GM19324 (cell line): ENCODE data around the gene ZNF622.
A peak's percentile ranks its signal among the peaks of the same experiment; 100 is the strongest.
"Not testable (repeated sequence)": the region's sequence is repeated elsewhere in the genome, so short reads cannot be mapped to it uniquely, and the experiment has no call there.

ENCODE experiments used
- ATAC-seq: cut with Tn5 transposase; IDR thresholded peaks from one replicate; pipeline ENCODE4 v1.9.1; 2021; ENCODE audit warnings: mild to moderate bottlenecking, moderate library complexity; ENCODE audit not compliant: unreplicated experiment, low FRiP score

ZNF622 gene

DNA sequence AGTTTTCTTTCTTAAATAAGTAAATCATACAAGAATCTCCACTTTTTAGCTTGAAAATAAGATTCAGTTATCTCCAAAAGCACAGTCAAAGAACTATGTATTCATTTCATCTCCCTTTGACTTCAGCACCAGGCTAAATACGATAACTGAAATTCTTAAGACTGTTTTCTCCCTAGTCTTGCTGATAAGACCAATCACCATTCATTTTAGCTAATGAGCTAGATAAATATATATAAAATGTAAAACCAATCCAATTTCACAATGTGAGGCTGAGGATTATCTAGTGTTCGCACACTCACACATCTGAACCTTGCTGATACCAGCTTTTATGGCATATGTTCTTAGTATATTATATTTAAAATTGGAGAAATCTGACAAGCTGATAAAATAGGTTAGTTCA is 17.3 kb upstream of the ZNF622 start:
- ATAC-seq, result no peak

DNA sequence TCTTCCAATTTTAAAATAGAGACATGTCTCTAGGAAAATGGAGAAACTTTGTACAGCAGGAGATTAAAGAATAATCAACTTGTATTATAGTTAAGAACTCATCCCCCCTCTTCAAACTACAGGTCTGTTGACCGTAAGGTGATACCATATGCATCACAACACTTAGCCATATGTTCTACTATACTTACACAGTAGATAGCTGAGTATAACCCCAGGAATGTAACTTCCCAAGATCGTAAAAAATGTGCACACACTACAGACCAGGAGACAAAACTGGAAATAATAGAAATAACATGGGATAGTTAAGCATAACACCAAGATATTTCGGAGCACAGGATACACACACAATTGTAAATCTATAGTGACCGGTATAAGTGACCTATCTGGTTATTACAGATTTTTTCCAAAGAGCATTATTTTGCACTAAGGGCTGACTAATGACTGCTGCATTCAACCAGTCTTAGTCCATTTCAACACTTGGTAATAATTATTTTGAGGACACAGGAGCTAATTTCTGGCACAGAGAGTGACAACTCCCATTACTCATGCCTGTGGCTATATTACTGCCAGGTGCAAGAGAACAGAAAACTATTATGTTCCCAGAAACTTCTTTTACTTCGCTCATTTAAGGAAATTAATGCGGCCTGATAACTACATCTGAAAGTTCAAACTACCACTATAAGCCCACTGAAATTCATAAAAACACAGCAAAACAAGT is 15.4 kb upstream of the ZNF622 start:
- no peak for ATAC-seq

DNA sequence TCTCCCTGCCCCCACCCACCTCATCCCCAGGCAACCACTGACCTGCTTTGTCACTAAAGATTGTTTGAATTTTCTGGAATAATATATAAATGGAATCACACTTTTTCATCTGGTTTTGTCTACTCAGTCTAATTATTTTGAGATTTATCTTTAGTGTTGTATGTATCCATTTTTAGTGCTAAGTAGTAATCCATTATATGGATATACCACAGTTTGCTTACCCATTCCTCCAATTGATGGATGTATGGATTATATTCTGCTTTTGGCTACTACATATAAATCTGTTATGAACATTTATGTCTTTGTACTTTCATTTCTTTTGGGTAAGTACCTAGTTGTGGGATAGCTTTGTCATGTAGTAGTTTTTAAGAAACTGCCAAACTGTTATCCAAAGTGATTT is 14.5 kb upstream of the ZNF622 start:
- no peak for ATAC-seq

DNA sequence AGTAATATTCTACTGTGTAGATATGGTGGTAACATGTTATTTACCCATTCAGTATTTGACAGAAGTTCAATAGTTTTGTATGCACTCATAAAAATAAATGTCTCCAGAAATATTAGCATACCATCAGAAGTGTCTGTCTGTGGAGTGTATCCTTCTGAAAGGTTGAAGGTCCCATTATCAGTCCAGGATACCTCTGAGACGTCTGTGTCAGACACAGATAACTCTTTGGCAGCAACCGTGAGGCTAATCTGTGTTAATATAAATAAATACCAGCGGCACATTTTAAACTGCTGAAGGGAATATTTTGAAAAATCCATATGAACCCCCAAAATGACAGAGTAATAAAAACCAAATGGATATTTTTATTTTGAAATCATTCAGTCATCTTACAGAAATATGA is 11.9 kb upstream of the ZNF622 start:
- ATAC-seq, result no peak

DNA sequence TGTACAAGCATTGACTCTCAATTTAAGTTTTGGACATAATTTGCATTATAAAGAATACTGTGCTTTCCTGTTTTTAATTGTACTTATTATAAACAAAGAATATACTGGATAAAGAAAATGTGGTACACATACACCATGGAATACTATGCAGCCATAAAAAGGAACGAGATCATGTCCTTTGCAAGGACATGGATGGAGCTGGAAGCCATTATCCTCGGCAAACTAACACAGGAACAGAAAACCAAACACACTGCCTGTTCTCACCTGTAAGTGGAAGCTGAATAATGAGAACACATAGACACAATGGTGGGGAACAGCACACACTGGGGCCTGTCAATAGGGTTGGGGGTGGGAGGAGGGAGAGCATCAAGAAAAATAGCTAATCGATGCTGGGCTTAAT is 10.8 kb upstream of the ZNF622 start:
- not testable (repeated sequence) for ATAC-seq

DNA sequence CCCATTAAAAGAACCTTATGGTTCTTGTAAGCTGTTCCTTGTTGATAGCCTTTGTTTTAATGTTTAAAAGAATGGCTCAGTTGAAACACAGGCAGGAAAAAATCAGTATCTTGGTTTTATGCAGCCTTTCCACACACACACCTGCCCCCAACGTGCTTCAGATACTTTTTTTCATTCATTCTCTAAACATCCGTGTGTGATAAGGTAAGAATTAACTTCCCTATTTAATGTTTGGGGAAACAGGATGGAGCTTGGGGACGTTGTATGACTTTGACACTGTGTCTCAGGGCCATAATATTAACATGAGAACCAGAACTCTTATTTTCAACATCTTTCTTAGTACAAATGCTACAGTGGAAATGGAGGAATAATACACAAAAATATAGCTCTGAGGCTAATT is 5.8 kb upstream of the ZNF622 start:
- no peak for ATAC-seq

DNA sequence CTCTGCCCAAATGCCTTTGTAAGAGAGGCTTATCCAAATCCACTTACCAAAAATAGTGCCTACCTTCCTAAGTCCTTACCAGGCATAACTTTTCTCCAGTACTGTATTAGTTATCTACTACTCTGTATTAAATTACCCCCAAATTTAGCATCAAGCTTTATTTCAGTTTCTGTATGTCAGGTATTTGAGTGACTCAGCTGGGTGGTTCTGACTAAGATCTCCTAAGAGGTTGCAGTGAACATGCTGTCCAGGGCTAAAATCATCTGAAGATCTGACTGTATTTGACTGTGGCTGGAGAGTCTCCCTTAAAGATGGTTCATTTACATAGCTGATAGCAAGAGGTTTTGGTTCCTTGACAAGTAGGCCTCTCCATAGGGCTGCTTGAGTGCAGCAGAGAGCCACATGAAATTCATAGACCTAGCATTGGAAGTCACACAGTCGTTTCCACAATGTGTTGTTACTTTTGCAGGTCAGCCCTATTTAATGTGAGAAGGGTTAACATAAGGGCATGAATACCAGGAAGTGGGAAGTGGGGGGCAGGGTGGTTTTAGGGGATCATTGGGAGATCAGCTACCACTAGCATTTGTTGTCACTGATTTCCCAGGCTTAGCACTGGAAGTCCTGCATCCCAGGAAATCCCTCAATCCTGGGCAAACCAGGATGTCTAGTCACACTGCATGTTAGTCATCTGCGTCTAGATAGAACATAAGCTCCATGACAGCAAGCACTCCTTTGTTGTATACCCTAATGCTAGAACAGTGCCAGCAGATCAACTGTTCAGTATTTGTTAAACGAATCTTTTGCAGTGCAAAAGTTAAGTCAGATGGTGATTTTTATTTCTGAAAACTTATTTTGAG is 2.0 kb upstream of the ZNF622 start:
- ATAC-seq, result peak; percentile 48

DNA sequence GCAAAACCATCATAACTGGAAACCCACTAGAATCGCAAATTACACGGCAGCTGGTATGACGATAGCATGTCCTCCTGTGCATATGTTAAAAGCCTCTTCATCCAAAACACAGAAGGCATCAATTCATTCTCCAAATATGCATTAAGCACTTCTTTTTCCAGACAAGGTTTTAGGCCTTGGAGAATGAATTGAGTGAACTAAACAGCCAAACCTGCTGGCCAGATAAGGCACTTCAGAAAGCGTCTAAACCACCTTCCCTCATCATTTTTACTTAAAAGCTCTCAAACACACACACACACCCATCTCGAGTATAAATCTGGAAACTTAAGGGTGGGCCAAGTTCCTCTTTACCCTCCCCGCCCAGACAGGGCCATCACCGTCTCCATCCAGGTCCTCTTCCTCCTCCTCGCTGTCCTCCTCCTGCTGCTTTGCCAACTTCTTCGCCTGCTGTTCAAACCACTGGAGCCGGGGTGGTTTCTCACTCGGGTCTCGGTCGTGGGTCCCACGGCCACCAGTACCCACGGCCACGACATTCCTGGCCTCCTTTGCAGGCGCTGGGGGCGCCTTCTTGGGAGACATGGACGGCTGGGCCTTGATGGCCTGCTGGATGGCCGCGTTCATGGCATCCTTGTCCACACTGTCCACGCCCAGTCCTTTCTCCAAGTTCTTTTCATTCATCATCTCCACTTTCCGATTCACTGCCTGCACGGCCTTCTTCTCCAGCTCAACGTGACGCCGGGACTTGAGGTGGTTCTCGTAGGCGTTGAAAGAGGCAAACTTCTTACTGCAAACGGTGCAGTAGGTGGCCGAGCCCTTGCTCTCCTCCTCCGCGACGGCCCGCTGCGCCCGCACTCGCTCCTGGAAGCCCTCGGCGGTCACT is 696 bp downstream of the ZNF622 start:
- no peak for ATAC-seq

DNA sequence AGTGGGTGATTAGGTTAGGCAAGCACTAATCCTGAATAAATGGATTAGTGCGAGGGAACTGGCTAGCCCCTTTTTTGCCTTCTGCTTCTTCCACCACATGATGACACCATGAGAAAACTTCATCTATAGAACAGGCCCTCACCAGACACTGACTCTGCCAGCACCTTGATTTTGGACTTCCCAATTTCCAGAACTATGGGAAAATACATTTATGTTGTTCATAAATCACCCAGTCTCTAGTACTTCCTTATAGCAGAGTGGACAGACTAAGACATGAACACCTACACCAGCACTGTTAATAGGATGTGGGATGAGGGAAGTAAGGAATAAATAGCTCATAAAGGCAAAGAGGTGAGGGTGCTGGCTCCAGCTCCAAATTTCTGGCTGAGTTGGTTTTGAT is 1.4 kb downstream of the ZNF622 start:
- ATAC-seq, result no peak

DNA sequence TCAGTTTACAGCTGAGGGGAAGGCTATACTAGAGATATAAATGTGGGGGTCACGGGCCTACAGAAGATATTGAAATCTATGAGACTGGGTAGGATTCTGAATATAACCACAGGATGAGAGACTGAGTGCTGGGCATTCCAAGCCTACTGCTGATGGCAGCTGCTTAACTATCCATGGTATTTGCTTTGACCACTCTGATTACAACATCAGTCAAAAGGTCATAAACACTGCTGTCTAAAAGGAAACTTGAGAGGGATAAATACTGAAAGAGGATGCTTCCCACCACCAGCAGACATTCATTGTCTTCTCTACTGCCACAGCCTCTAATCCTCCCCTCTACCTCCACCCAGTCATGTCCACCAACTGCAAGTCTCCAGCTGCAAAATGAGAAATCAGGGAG is 3.8 kb downstream of the ZNF622 start:
- ATAC-seq, result no peak

DNA sequence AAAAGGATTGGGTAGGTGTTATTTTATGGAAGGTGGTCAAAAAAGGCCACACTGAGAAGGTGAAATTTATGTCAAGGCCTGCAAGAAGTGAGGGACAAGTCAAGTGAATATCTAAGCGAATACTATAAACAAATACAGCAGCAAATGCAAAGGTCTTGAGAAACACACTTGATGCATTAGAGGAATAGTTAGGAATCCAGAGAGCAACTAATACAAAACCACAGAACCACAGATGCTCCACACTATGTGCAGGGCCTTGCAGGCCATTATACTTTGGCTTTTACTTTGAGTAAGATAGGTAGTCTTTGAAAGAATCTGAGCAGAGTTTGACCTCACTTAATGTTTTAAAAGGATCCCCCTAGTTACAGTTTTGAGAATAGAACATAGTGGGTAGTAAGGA is 4.6 kb downstream of the ZNF622 start:
- no peak for ATAC-seq

DNA sequence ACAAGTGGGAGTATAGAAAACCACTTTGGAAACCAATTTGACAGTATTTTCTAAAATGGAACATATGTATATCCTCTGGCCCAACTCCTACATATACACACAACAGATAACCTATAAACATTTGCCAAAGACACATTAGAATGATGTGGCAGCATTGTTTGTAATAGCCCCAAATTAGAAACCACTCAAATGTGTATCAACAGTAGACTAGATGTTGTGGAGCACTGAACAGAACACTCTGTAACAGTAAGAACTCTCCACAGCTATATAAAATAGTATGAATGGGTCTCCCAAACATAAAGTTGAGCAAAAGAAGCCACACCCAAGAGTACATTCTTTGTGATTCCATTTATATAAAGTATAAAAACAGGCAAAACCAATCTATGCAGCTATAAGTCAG is 6.1 kb downstream of the ZNF622 start:
- no peak for ATAC-seq

DNA sequence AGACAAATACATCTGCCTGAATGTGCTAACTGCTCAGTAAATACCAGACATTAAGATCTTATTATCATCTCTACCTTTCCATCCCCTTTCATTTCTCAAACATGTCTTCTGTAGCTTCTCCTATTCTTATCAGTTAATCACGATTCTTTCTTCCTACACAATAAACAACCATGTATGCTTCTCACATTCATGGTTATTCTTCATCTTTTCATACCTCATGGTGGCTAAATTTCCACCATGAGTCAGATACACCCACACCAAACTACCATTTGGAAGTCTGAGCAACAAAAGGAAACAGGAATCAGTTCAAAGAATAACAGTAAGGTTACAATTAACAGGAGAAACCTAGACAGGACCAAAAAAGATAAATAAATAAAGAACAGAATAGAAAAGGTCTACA is 7.7 kb downstream of the ZNF622 start:
- no peak for ATAC-seq

DNA sequence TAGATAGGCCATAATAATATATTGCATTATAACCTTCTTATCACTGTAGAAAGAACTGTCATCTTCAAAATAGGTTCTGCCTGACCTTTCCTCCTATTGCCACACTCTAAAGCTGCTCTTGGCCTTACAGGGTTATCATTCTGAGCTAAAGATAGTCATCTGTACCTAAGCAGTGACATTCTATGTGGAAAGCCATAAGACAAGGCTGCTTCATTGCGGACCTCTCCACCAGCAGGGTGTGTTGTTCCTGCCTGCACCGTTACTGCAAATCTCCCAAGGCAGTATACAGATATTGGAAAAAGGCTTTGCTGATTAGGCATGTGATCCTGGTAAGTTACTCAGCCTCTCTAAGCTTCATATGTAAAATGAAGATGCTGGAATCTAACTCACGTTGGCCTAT is 8.1 kb downstream of the ZNF622 start:
- ATAC-seq, result no peak

DNA sequence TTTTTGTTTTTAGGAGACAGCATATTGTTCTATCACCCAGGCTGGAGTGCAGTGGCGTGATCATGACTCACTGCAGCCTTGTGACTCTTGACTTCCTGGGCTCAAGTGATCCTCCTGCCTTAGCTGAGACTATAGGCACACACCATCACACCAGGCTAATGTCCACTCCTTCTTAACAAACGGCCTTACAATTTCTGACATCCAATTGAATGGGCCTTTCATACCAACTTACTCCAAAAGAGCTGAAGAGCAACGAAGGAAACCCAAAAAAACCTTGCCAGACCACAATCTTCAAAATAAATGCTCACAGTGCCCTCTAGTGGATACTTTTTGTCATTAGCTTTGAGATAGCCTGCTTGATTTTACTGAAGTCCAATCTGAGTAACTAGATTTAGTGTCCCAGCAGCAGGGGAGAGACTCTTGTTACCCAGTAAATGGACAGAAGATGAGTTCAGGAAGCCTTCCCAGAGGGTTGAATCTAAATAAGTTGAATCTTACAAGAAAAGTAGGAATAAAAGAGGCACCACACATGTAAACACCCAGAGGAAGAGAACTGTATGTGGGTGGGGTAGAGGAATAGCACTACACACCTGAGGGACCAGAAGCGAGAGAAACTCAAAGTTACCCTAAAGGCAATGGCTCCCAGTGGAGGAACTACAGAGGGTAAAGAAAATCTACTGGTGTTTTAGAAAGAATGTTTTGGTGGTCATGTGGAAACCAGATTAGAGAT is 9.3 kb downstream of the ZNF622 start:
- peak; percentile 57 for ATAC-seq

DNA sequence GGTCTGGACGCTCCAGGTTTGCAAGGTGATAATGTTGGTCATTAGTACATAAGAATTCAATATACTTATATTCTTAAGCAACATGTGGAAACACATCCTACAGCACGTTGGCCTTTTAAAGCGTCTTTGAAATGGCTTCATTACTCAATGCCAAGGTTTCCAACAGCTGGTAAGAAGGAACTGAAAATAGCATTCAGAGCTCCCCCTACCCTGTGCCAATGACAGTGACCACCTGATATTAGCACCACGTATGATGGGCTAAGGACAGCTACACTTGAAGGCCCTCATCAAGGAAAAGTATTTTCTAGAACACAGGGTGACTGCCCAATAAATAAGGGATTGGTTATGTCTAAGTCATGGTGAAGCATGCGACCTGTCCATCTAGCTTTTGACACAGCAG is 9.9 kb downstream of the ZNF622 start:
- peak; percentile 4 for ATAC-seq

DNA sequence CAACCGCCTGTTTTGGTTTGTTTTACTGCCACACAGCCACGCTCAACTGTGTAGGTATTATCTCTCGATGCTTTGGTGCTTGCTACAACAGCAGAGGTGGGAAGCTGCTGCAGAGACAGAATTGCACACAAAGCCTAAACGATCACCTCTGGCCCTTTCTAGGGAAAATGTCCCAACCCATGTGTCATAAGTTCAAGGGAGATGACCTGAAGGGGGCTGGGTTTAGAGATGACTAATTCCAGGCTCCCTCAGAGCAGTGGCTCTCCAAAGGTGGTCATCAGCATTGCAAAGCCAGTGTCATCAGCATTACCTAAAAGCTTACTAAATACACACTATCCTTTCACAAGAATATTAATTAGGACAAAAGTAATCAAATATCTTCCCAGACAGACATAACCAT is 10.9 kb downstream of the ZNF622 start:
- no peak for ATAC-seq

DNA sequence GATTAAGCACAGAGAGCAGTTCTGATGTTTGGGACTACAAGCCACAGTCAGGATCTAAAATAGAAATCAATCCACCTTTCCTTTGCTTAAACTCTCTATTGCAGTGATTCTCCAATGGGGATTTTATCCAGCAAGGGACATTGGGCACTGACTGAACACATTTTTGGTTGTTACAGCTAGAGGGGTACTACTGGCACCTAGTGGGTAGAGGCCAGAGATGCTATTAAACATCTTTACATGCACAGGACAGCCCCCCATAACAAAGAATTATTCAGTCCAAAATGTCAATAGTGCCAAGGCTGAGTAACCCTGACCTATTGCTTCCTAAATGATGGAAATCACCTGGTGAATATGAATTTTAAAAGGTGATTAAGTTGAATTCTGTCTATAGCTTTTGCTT is 12.0 kb downstream of the ZNF622 start:
- no peak for ATAC-seq

DNA sequence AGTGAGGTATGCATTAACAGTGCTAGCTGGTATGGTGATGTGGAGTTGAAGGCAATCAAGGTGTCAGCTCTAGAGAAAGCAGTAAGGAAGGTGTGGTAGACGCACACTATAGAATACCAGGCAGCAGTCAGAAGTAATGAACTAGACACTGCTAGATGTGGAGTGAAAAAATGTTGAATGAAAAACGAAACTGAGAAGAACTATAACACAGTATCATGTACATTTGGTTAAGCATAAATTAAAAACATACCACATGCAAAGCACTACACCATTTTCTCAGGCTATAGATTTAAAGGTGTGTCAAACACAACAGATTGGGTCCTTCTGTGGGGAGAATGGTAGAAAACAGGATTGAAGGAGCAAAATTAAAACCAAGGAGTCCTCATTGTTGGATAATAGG is 15.4 kb downstream of the ZNF622 start:
- ATAC-seq, result peak; percentile 70

DNA sequence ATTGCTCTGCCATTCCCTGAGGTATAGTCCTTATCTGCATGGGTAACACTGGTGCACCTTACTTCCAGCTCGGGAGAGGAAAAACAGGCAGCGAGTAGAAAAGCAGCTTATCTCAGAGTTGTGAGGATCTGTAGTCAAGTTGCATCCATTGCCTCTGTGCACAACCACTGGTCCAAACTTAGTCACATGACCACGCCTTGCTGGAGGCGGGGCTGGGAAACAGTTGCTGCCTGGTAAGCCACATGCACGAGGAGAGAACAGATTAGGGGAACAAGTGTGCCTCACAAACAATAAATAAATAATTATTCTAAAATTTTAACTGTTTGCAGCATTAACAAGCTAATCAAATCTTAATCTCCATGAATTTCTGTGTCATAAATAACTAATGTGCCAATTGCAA is 18.6 kb downstream of the ZNF622 start:
- ATAC-seq, result no peak
